GM10266 (cell line): ENCODE results near the gene CD96.

Experiments
- DNase-seq: peaks from one replicate; pipeline ENCODE4 v3.0.0; 2012; ENCODE audit errors: extremely low spot score
- CTCF ChIP-seq: IDR thresholded peaks from 2 replicates; pipeline ENCODE4 v1.5.1; 2012; ENCODE audit warnings: mild to moderate bottlenecking, low read depth; ENCODE audit not compliant: control insufficient read depth, insufficient read depth; ENCODE audit errors: missing control alignments

Gene CD96

GRCh38 chr3:111610189-111610588, 68.2 kb downstream of the CD96 start:
- peak; percentile 17 for DNase-seq
- no peak for TF ChIP-seq CTCF

- TF ChIP-seq CTCF, result no peak
- no peak for DNase-seq
These were observed 68.6 kb downstream of the CD96 start for GRCh38 chr3:111610612-111611054.

- no peak for DNase-seq
- TF ChIP-seq CTCF, result no peak
These were observed 71.3 kb downstream of the CD96 start for GRCh38 chr3:111613294-111613693.

GRCh38 chr3:111615880-111616279, 73.9 kb downstream of the CD96 start:
- TF ChIP-seq CTCF, result no peak
- DNase-seq, result no peak

GRCh38 chr3:111616417-111617105, 74.6 kb downstream of the CD96 start:
- peak; percentile 18 for DNase-seq
- peak; percentile 28 for TF ChIP-seq CTCF

GRCh38 chr3:111617406-111617805, 75.4 kb downstream of the CD96 start:
- TF ChIP-seq CTCF, result no peak
- no peak for DNase-seq

GRCh38 chr3:111617912-111618601, 76.1 kb downstream of the CD96 start:
- no peak for DNase-seq
- no peak for TF ChIP-seq CTCF
